Measurements from ENCODE around the gene MKS1. TPM values are rescaled to one million over a fixed set of nuclear protein-coding genes. Genes with fewer than 3 reads are reported as not detected.
A peak's percentile ranks its signal among the peaks of the same experiment; 100 is the strongest.

Gene MKS1
- total and polyA plus RNA-seq, 2 of the 8 experiments (the other 6 are each of a cell fraction or from before 2014, with no cell fraction given): 12.0 to 21.7 TPM

DNA sequence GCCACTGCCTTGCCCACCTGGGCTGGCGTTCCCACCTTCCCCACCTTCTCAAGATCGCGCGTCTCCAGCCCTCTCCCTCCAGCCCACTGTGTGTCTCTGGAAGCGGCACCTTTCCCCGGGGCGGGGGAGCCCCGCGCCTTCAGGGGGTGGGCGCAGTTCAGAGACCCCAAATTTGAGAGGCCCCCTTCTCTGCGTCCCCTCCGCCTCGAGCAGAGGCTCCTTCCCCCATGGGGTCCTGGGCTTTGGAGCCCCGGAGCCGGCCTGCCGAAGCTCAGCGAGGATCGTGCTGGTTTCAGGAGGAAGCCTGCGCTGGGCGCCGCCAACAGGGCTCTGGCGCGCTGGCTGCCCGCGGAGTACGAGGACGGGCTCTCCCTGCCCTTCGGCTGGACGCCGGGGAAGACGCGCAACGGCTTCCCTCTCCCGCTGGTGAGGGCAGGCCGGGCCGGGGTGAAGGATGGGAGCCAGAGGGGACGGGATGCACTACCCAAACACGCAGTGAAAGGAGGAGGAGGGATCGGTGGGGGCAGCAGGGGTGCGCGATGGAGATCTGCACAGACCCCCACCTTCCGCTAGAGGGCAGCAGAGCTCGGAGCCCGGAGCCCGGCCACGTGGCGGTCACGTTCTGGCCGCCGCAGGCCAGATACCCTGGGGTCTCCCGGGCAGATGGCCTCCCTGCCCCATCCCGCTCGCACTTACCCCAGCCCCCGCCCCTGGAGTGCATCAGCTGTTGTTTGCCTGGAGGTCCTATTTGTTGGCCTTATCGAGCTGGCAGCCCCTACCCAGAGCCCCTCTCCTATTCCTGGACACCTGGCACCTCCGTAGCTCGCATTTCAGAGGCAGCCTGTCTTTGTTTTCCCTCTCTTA, 30.4 kb upstream of the MKS1 start (continued):
- TF ChIP-seq, protein P1, sequence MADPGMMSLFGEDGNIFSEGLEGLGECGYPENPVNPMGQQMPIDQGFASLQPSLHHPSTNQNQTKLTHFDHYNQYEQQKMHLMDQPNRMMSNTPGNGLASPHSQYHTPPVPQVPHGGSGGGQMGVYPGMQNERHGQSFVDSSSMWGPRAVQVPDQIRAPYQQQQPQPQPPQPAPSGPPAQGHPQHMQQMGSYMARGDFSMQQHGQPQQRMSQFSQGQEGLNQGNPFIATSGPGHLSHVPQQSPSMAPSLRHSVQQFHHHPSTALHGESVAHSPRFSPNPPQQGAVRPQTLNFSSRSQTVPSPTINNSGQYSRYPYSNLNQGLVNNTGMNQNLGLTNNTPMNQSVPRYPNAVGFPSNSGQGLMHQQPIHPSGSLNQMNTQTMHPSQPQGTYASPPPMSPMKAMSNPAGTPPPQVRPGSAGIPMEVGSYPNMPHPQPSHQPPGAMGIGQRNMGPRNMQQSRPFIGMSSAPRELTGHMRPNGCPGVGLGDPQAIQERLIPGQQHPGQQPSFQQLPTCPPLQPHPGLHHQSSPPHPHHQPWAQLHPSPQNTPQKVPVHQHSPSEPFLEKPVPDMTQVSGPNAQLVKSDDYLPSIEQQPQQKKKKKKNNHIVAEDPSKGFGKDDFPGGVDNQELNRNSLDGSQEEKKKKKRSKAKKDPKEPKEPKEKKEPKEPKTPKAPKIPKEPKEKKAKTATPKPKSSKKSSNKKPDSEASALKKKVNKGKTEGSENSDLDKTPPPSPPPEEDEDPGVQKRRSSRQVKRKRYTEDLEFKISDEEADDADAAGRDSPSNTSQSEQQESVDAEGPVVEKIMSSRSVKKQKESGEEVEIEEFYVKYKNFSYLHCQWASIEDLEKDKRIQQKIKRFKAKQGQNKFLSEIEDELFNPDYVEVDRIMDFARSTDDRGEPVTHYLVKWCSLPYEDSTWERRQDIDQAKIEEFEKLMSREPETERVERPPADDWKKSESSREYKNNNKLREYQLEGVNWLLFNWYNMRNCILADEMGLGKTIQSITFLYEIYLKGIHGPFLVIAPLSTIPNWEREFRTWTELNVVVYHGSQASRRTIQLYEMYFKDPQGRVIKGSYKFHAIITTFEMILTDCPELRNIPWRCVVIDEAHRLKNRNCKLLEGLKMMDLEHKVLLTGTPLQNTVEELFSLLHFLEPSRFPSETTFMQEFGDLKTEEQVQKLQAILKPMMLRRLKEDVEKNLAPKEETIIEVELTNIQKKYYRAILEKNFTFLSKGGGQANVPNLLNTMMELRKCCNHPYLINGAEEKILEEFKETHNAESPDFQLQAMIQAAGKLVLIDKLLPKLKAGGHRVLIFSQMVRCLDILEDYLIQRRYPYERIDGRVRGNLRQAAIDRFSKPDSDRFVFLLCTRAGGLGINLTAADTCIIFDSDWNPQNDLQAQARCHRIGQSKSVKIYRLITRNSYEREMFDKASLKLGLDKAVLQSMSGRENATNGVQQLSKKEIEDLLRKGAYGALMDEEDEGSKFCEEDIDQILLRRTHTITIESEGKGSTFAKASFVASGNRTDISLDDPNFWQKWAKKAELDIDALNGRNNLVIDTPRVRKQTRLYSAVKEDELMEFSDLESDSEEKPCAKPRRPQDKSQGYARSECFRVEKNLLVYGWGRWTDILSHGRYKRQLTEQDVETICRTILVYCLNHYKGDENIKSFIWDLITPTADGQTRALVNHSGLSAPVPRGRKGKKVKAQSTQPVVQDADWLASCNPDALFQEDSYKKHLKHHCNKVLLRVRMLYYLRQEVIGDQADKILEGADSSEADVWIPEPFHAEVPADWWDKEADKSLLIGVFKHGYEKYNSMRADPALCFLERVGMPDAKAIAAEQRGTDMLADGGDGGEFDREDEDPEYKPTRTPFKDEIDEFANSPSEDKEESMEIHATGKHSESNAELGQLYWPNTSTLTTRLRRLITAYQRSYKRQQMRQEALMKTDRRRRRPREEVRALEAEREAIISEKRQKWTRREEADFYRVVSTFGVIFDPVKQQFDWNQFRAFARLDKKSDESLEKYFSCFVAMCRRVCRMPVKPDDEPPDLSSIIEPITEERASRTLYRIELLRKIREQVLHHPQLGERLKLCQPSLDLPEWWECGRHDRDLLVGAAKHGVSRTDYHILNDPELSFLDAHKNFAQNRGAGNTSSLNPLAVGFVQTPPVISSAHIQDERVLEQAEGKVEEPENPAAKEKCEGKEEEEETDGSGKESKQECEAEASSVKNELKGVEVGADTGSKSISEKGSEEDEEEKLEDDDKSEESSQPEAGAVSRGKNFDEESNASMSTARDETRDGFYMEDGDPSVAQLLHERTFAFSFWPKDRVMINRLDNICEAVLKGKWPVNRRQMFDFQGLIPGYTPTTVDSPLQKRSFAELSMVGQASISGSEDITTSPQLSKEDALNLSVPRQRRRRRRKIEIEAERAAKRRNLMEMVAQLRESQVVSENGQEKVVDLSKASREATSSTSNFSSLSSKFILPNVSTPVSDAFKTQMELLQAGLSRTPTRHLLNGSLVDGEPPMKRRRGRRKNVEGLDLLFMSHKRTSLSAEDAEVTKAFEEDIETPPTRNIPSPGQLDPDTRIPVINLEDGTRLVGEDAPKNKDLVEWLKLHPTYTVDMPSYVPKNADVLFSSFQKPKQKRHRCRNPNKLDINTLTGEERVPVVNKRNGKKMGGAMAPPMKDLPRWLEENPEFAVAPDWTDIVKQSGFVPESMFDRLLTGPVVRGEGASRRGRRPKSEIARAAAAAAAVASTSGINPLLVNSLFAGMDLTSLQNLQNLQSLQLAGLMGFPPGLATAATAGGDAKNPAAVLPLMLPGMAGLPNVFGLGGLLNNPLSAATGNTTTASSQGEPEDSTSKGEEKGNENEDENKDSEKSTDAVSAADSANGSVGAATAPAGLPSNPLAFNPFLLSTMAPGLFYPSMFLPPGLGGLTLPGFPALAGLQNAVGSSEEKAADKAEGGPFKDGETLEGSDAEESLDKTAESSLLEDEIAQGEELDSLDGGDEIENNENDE (IDR thresholded peaks at IDR 0.05; ENCODE audit: insufficient replicate concordance, low read length): no peak
- TF ChIP-seq, protein P2, sequence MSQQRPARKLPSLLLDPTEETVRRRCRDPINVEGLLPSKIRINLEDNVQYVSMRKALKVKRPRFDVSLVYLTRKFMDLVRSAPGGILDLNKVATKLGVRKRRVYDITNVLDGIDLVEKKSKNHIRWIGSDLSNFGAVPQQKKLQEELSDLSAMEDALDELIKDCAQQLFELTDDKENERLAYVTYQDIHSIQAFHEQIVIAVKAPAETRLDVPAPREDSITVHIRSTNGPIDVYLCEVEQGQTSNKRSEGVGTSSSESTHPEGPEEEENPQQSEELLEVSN (IDR thresholded peaks at IDR 0.05): peak; percentile 99
- TF ChIP-seq, protein P3, sequence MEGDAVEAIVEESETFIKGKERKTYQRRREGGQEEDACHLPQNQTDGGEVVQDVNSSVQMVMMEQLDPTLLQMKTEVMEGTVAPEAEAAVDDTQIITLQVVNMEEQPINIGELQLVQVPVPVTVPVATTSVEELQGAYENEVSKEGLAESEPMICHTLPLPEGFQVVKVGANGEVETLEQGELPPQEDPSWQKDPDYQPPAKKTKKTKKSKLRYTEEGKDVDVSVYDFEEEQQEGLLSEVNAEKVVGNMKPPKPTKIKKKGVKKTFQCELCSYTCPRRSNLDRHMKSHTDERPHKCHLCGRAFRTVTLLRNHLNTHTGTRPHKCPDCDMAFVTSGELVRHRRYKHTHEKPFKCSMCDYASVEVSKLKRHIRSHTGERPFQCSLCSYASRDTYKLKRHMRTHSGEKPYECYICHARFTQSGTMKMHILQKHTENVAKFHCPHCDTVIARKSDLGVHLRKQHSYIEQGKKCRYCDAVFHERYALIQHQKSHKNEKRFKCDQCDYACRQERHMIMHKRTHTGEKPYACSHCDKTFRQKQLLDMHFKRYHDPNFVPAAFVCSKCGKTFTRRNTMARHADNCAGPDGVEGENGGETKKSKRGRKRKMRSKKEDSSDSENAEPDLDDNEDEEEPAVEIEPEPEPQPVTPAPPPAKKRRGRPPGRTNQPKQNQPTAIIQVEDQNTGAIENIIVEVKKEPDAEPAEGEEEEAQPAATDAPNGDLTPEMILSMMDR (IDR thresholded peaks at IDR 0.05; ENCODE audit: control extremely low read depth in 1 of 3, insufficient read depth in 1 of 3, low read depth in 1 of 3, low read length in 3 of 3): peak; percentile 85 to 88 (median 86)
- TF ChIP-seq HDAC2 (IDR thresholded peaks at IDR 0.05; ENCODE audit: borderline replicate concordance in 1 of 2, low read depth in 2 of 2, low read length in 2 of 2): no peak; a peak in 1 of 4 replicates
- TF ChIP-seq ZNF274 (IDR thresholded peaks at IDR 0.05; ENCODE audit: borderline replicate concordance, extremely low read depth, low read length): no peak

All from H1 (cell line).